Measurements from ENCODE around the gene SETBP1. TPM values are rescaled to one million over a fixed set of nuclear protein-coding genes. Genes with fewer than 3 reads are reported as not detected.

SETBP1 gene
- total RNA-seq, 1 donor from 2014 or later: 72.8 TPM

GRCh38 chr18:44651918-44652572 lies 28.6 kb upstream of the SETBP1 start:
- no peaks in the 10 kb centered on the region for H3K4me1 Mint-ChIP-seq
- ATAC-seq (ENCODE audit: low read depth): no peak

GRCh38 chr18:44652722-44653121 lies 28.0 kb upstream of the SETBP1 start:
- POLR2A ChIA-PET: no interaction called here
- peaks cover 2% of the 10 kb centered on the region for H3K27me3 Mint-ChIP-seq
- no peak overlapping the region for H3K4me3 Mint-ChIP-seq
- DNase-seq: no peak
- no peak overlapping the region for H3K27ac Mint-ChIP-seq
- no peak for ATAC-seq (ENCODE audit: low read depth)
- no peaks in the 10 kb centered on the region for H3K36me3 Mint-ChIP-seq (ENCODE audit: low read depth)
- no peak for TF ChIP-seq CTCF (IDR thresholded peaks at IDR 0.05)
- H3K4me1 Mint-ChIP-seq: no peaks in the 10 kb centered on the region
- intact Hi-C loops (cut with micrococcal nuclease): no loop called here
- CTCF ChIA-PET: no interaction called here
- no peaks in the 10 kb centered on the region for H3K9me3 Mint-ChIP-seq

More at GRCh38 chr18:44651918-44652572, 28.6 kb upstream of the SETBP1 start:
- Mint-ChIP-seq H3K36me3 (ENCODE audit: low read depth) (no peaks in the 10 kb centered on the region), H3K9me3 (no peaks in the 10 kb centered on the region), H3K4me3 (no peak overlapping the region), H3K27me3 (peaks cover 2% of the 10 kb centered on the region), H3K27ac (no peak overlapping the region)
- DNase-seq: no peak
- intact Hi-C loops (cut with micrococcal nuclease): no loop called here
- ChIA-PET CTCF (no interaction called here), POLR2A (no interaction called here)
- no peak for TF ChIP-seq CTCF (IDR thresholded peaks at IDR 0.05)

- ChIA-PET POLR2A (no interaction called here), CTCF (no interaction called here)
- Mint-ChIP-seq H3K4me1 (no peaks in the 10 kb centered on the region), H3K27ac (no peak overlapping the region), H3K9me3 (no peaks in the 10 kb centered on the region), H3K27me3 (peaks cover 2% of the 10 kb centered on the region), H3K36me3 (ENCODE audit: low read depth) (no peaks in the 10 kb centered on the region), H3K4me3 (no peak overlapping the region)
- intact Hi-C loops (cut with micrococcal nuclease): no loop called here
- no peak for DNase-seq
- no peak for ATAC-seq (ENCODE audit: low read depth)
- no peak for TF ChIP-seq CTCF (IDR thresholded peaks at IDR 0.05)
Observed at GRCh38 chr18:44654573-44654972, 26.1 kb upstream of the SETBP1 start.

GRCh38 chr18:44655435-44655834 lies 25.3 kb upstream of the SETBP1 start:
- Mint-ChIP-seq H3K27ac (no peak overlapping the region), H3K27me3 (peaks cover 2% of the 10 kb centered on the region), H3K4me3 (no peak overlapping the region), H3K4me1 (no peaks in the 10 kb centered on the region), H3K9me3 (no peaks in the 10 kb centered on the region), H3K36me3 (ENCODE audit: low read depth) (no peaks in the 10 kb centered on the region)
- ChIA-PET CTCF (no interaction called here), POLR2A (no interaction called here)
- DNase-seq (no peak), ATAC-seq (ENCODE audit: low read depth) (no peak)
- intact Hi-C loops (cut with micrococcal nuclease): no loop called here
- TF ChIP-seq CTCF (IDR thresholded peaks at IDR 0.05): no peak

- CTCF ChIA-PET: no interaction called here
- H3K27ac Mint-ChIP-seq: no peak overlapping the region
- POLR2A ChIA-PET: no interaction called here
- no peak overlapping the region for H3K4me3 Mint-ChIP-seq
- ATAC-seq (ENCODE audit: low read depth): no peak
- no peaks in the 10 kb centered on the region for H3K9me3 Mint-ChIP-seq
- no peak for DNase-seq
- no peak for TF ChIP-seq CTCF (IDR thresholded peaks at IDR 0.05)
- intact Hi-C loops (cut with micrococcal nuclease): no loop called here
- H3K4me1 Mint-ChIP-seq: no peaks in the 10 kb centered on the region
- no peaks in the 10 kb centered on the region for H3K27me3 Mint-ChIP-seq
- H3K36me3 Mint-ChIP-seq (ENCODE audit: low read depth): no peaks in the 10 kb centered on the region
Observed at GRCh38 chr18:44659771-44660170, 20.9 kb upstream of the SETBP1 start.
